HepG2 (cell line): ENCODE results near the gene MX2. TPM values are rescaled to one million over a fixed set of nuclear protein-coding genes. Genes with fewer than 3 reads are reported as not detected.

Experiments
- AKAP8 ChIP-seq: sonication (generic); formaldehyde crosslinking; IDR thresholded peaks from 2 replicates; pipeline ENCODE4 v1.5.1; 2020; ENCODE audit warnings: mild to moderate bottlenecking, missing genetic modification reagents
- CREM ChIP-seq, 2 experiments: sonication (generic) in 1 of 2; formaldehyde crosslinking in 1 of 2; IDR thresholded peaks; 2 replicates each; pipeline versions ENCODE4 v1.4.0 to v1.6.1; 2016 to 2020; ENCODE audit warnings: antibody characterized with exemption in 1 of 2, mild to moderate bottlenecking in 1 of 2, missing genetic modification reagents in 1 of 2
- ELF3 ChIP-seq: IDR thresholded peaks from 2 replicates; pipeline ENCODE4 v1.6.1; 2016; ENCODE audit warnings: missing genetic modification reagents, missing compliant biosample characterization
- FOXK1 ChIP-seq: sonication (generic); formaldehyde crosslinking; IDR thresholded peaks from 2 replicates; pipeline ENCODE4 v1.4.0; 2020; ENCODE audit warnings: low read depth, missing genetic modification reagents, borderline replicate concordance
- IRF1 ChIP-seq: sonication (generic); formaldehyde crosslinking; IDR thresholded peaks from 2 replicates; pipeline ENCODE4 v1.4.0; 2020; ENCODE audit warnings: low read depth, mild to moderate bottlenecking, missing genetic modification reagents
- MAF1 ChIP-seq: sonication (generic); formaldehyde crosslinking; IDR thresholded peaks from 2 replicates; pipeline ENCODE4 v1.5.0; 2020; ENCODE audit warnings: missing genetic modification reagents, borderline replicate concordance
- MTA3 ChIP-seq: sonication (generic); formaldehyde crosslinking; IDR thresholded peaks from 2 replicates; pipeline ENCODE4 v1.4.0; 2020; ENCODE audit warnings: missing genetic modification reagents
- NR2C2 ChIP-seq: sonication (generic); formaldehyde crosslinking; IDR thresholded peaks from 2 replicates; pipeline ENCODE4 v1.4.0; 2020; ENCODE audit warnings: missing genetic modification reagents, mild to moderate bottlenecking, moderate library complexity, borderline replicate concordance
- PAX8 ChIP-seq: sonication (generic); formaldehyde crosslinking; IDR thresholded peaks from 2 replicates; pipeline ENCODE4 v1.8.0; 2022; ENCODE audit warnings: mild to moderate bottlenecking, missing genetic modification reagents, borderline replicate concordance
- PBX3 ChIP-seq: sonication (generic); formaldehyde crosslinking; IDR thresholded peaks from 2 replicates; pipeline ENCODE4 v1.8.1; 2023; ENCODE audit warnings: missing genetic modification reagents, inconsistent platforms, borderline replicate concordance
- SMAD3 ChIP-seq: sonication (generic); formaldehyde crosslinking; IDR thresholded peaks from 2 replicates; pipeline ENCODE4 v1.4.0; 2020; ENCODE audit warnings: missing genetic modification reagents
- SP5 ChIP-seq: IDR thresholded peaks from 2 replicates; pipeline ENCODE4 v1.6.1; 2016; ENCODE audit warnings: low read depth, borderline replicate concordance
- TGIF2 ChIP-seq: IDR thresholded peaks from 2 replicates; pipeline ENCODE4 v1.6.1; 2016; ENCODE audit warnings: control low read depth, missing compliant biosample characterization
- THYN1 ChIP-seq: sonication (generic); formaldehyde crosslinking; IDR thresholded peaks from 2 replicates; pipeline ENCODE4 v1.8.1; 2023; ENCODE audit warnings: low read depth, mild to moderate bottlenecking, moderate library complexity, missing genetic modification reagents, borderline replicate concordance
- TRIM22 ChIP-seq: fragments of 450-650 bp; IDR thresholded peaks from 2 replicates; pipeline ENCODE4 v1.6.1; 2017
- ZBTB7B ChIP-seq: sonication (generic); formaldehyde crosslinking; IDR thresholded peaks from 2 replicates; pipeline ENCODE4 v1.4.0; 2020; ENCODE audit warnings: missing genetic modification reagents
- ZMYM3 ChIP-seq: sonication (generic); formaldehyde crosslinking; IDR thresholded peaks from 2 replicates; pipeline ENCODE4 v1.5.1; 2020; ENCODE audit warnings: mild to moderate bottlenecking, missing genetic modification reagents
- ZNF10 ChIP-seq: sonication (generic); formaldehyde crosslinking; IDR thresholded peaks from 2 replicates; pipeline ENCODE4 v1.4.0; 2020; ENCODE audit warnings: mild to moderate bottlenecking, low read depth, missing genetic modification reagents, borderline replicate concordance
- ZNF574 ChIP-seq: sonication (generic); formaldehyde crosslinking; IDR thresholded peaks from 2 replicates; pipeline ENCODE4 v1.4.0; 2020; ENCODE audit warnings: missing genetic modification reagents
- ZNF614 ChIP-seq: IDR thresholded peaks from 2 replicates; pipeline ENCODE4 v1.6.1; 2018; ENCODE audit warnings: missing biosample characterization, missing genetic modification reagents, inconsistent platforms, borderline replicate concordance
- ZNF788 ChIP-seq: sonication (generic); formaldehyde crosslinking; IDR thresholded peaks from 2 replicates; pipeline ENCODE4 v1.5.0; 2020; ENCODE audit warnings: mild to moderate bottlenecking, missing genetic modification reagents, borderline replicate concordance
- ZSCAN5A ChIP-seq: sonication (generic); formaldehyde crosslinking; IDR thresholded peaks from 2 replicates; pipeline ENCODE4 v1.8.0; 2022; ENCODE audit warnings: mild to moderate bottlenecking, missing genetic modification reagents, borderline replicate concordance
- polyA plus RNA-seq, 8 experiments: library from polyadenylated mRNA; depleted of rRNA in 3 of 8; stranded (reverse) in 7 of 8; unstranded in 1 of 8; fragments of >200 nt; fragmentation: Illumina TruSeq in 4 of 8; extraction: Trizol in 4 of 8; gene quantifications; 2 replicates each; pipeline versions ENCODE4 v1.2.1 to v1.2.3, GENCODE V29; 2011 to 2016; ENCODE audit warnings: low read depth in 4 of 8, missing spikeins in 1 of 8, mixed read lengths in 1 of 8; ENCODE audit not compliant: insufficient read depth in 1 of 8
- total RNA-seq, 5 experiments: library from RNA; depleted of rRNA; stranded (reverse); fragments of >200 nt; fragmentation: Illumina TruSeq; extraction: Trizol; gene quantifications; 2 replicates each; pipeline ENCODE4 v1.2.3, GENCODE V29; 2016; ENCODE audit warnings: low read depth in 1 of 5

The MX2 gene
- total and polyA plus RNA-seq, 2 of the 13 experiments (the other 11 are each of a cell fraction or from before 2014, with no cell fraction given), result 24.0 to 35.7 TPM

GRCh38 chr21:41366522-41367151, 4.8 kb downstream of the MX2 start (continued):
- peak; percentile 93 for TF ChIP-seq NR2C2
- no peak for TF ChIP-seq ZMYM3 (CRISPR knock-in tag)
- TF ChIP-seq MAF1 (CRISPR knock-in tag), result no peak
- peak; percentile 86 for TF ChIP-seq ELF3 (CRISPR knock-in tag)
- TF ChIP-seq SP5 (CRISPR knock-in tag), result peak; percentile 22; the same call in 1 of the 2 replicates
- no peak for TF ChIP-seq IRF1 (CRISPR knock-in tag)
- TF ChIP-seq CREM (IDR thresholded peaks at IDR 0.05), result peak; percentile 73; the same call in 1 of the 2 replicates
- no peak for TF ChIP-seq CREM (CRISPR knock-in tag; IDR thresholded peaks at IDR 0.05)
- TF ChIP-seq ZBTB7B (CRISPR knock-in tag), result no peak
- TF ChIP-seq ZSCAN5A, result no peak
- TF ChIP-seq ZNF614 (CRISPR knock-in tag), result no peak; the same call in 1 of the 2 replicates
- TF ChIP-seq ZNF574 (CRISPR knock-in tag), result 0 out of 2 replicates have a peak, but pooled peaks have one; percentile 15
- TF ChIP-seq ZNF10 (CRISPR knock-in tag), result no peak
- no peak for TF ChIP-seq PAX8 (CRISPR knock-in tag)
- TF ChIP-seq TGIF2 (CRISPR knock-in tag), result peak; percentile 60; the same call in 1 of the 2 replicates
- no peak for TF ChIP-seq SMAD3 (CRISPR knock-in tag)
- TF ChIP-seq PBX3 (CRISPR knock-in tag), result no peak
- no peak for TF ChIP-seq AKAP8 (CRISPR knock-in tag)
- no peak for TF ChIP-seq THYN1 (CRISPR knock-in tag)
- no peak for TF ChIP-seq TRIM22
- no peak for TF ChIP-seq MTA3 (CRISPR knock-in tag)
- peak; percentile 92; the same call in 1 of the 2 replicates for TF ChIP-seq FOXK1 (CRISPR knock-in tag)
- TF ChIP-seq ZNF788 (CRISPR knock-in tag), result peak; percentile 78; the same call in 1 of the 2 replicates
